ENCODE data around the gene SLC25A22.

Gene SLC25A22

GRCh38 chr11:779955-780532, 18.0 kb downstream of the SLC25A22 start:
- no peak for TF ChIP-seq CTCF (IDR thresholded peaks at IDR 0.05)

GRCh38 chr11:778976-779954, 18.8 kb downstream of the SLC25A22 start:
- no peak; the same call in 1 of the 2 replicates for TF ChIP-seq CTCF (IDR thresholded peaks at IDR 0.05)

- TF ChIP-seq CTCF (IDR thresholded peaks at IDR 0.05), result no peak
Observed at GRCh38 chr11:777288-778255, 20.5 kb downstream of the SLC25A22 start, which contains the start of gene GATD1. Gene GATD1 (minus strand): TSS chr11:777487. CDS start chr11:777462, 25 bp downstream.

GRCh38 chr11:776561-777287, 21.4 kb downstream of the SLC25A22 start:
- TF ChIP-seq CTCF (IDR thresholded peaks at IDR 0.05), result no peak

GRCh38 chr11:776263-776560, 21.9 kb downstream of the SLC25A22 start:
- no peak for TF ChIP-seq CTCF (IDR thresholded peaks at IDR 0.05)

GRCh38 chr11:774873-775592, 23.0 kb downstream of the SLC25A22 start:
- TF ChIP-seq CTCF (IDR thresholded peaks at IDR 0.05), result no peak
